ENCODE data around the gene MROH2A.

GRCh38 chr2:233849607-233850271 is 71.6 kb downstream of the MROH2A start:
- TF ChIP-seq EP300 (IDR thresholded peaks at IDR 0.05; ENCODE audit: borderline replicate concordance): no peak
- TF ChIP-seq TAF1 (IDR thresholded peaks at IDR 0.05; ENCODE audit: low read depth): no peak
- no peak for TF ChIP-seq TEAD4 (IDR thresholded peaks at IDR 0.05)
- TF ChIP-seq FOXM1 (IDR thresholded peaks at IDR 0.05; ENCODE audit: borderline replicate concordance, low read depth): no peak
- TF ChIP-seq NFIC (IDR thresholded peaks at IDR 0.05): no peak
- TF ChIP-seq, protein P1, sequence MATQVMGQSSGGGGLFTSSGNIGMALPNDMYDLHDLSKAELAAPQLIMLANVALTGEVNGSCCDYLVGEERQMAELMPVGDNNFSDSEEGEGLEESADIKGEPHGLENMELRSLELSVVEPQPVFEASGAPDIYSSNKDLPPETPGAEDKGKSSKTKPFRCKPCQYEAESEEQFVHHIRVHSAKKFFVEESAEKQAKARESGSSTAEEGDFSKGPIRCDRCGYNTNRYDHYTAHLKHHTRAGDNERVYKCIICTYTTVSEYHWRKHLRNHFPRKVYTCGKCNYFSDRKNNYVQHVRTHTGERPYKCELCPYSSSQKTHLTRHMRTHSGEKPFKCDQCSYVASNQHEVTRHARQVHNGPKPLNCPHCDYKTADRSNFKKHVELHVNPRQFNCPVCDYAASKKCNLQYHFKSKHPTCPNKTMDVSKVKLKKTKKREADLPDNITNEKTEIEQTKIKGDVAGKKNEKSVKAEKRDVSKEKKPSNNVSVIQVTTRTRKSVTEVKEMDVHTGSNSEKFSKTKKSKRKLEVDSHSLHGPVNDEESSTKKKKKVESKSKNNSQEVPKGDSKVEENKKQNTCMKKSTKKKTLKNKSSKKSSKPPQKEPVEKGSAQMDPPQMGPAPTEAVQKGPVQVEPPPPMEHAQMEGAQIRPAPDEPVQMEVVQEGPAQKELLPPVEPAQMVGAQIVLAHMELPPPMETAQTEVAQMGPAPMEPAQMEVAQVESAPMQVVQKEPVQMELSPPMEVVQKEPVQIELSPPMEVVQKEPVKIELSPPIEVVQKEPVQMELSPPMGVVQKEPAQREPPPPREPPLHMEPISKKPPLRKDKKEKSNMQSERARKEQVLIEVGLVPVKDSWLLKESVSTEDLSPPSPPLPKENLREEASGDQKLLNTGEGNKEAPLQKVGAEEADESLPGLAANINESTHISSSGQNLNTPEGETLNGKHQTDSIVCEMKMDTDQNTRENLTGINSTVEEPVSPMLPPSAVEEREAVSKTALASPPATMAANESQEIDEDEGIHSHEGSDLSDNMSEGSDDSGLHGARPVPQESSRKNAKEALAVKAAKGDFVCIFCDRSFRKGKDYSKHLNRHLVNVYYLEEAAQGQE (IDR thresholded peaks at IDR 0.05; ENCODE audit: low read depth): no peak
- no peak for TF ChIP-seq EGR1 (IDR thresholded peaks at IDR 0.05)
- TF ChIP-seq, protein P2, sequence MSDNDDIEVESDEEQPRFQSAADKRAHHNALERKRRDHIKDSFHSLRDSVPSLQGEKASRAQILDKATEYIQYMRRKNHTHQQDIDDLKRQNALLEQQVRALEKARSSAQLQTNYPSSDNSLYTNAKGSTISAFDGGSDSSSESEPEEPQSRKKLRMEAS (IDR thresholded peaks at IDR 0.05): no peak

Data from Ishikawa (cell line).